Astrocyte of the cerebellum (primary cell): Measurements from ENCODE around the gene CBX7.

Experiments used
- DNase-seq: peaks from one replicate; pipeline ENCODE4 v3.0.0-alpha.2; 2011; ENCODE audit warnings: low read depth
- H3K4me3 ChIP-seq: 2 replicates; pipeline ENCODE4 v1.5.1; 2011; ENCODE audit warnings: mild to moderate bottlenecking, low read depth, low read length, moderate library complexity
- CTCF ChIP-seq: IDR thresholded peaks from 2 replicates; pipeline ENCODE4 v1.5.1; 2012; ENCODE audit warnings: low read length, low read depth, moderate library complexity, mild to moderate bottlenecking; ENCODE audit errors: missing control alignments
- in situ Hi-C: cut with HindIII; loops from 2 replicates; pipeline ENCODE4 v1.10.0; 2017; ENCODE audit warnings: low sequenced_read_pairs

The CBX7 gene

GRCh38 chr22:39152511-39153219 is at the start of gene CBX7:
Gene CBX7 (minus strand): TSS chr22:39152680. CDS start chr22:39152444, 236 bp downstream.
- H3K4me3 ChIP-seq: peak within 1 kb of the TSS; percentile 50
- TF ChIP-seq CTCF: no peak
- DNase-seq: no peak
- in situ Hi-C loops: no loop called here

- no peak for DNase-seq
- TF ChIP-seq CTCF: no peak
- no peak overlapping the region for H3K4me3 ChIP-seq
- in situ Hi-C loops: no loop called here
Measured at GRCh38 chr22:39197578-39197977, 45.1 kb upstream of the CBX7 start.

- DNase-seq: no peak
- no peak overlapping the region for H3K4me3 ChIP-seq
- TF ChIP-seq CTCF: no peak
- in situ Hi-C loops: no loop called here
Measured at GRCh38 chr22:39194098-39194497, 41.6 kb upstream of the CBX7 start.

GRCh38 chr22:39188809-39189208 is 36.3 kb upstream of the CBX7 start:
- no peak for DNase-seq
- no peak overlapping the region for H3K4me3 ChIP-seq
- in situ Hi-C loops: no loop called here
- no peak for TF ChIP-seq CTCF

- in situ Hi-C loops: no loop called here
- DNase-seq: no peak
- no peak for TF ChIP-seq CTCF
- no peak overlapping the region for H3K4me3 ChIP-seq
Measured at GRCh38 chr22:39185601-39186012, 33.1 kb upstream of the CBX7 start.

- no peak overlapping the region for H3K4me3 ChIP-seq
- no peak for DNase-seq
- TF ChIP-seq CTCF: no peak
- in situ Hi-C loops: no loop called here
Measured at GRCh38 chr22:39184586-39185577, 32.4 kb upstream of the CBX7 start.
